GM21381 (cell line): ENCODE data around the gene TRAPPC6A.

Source experiments
- ATAC-seq: cut with Tn5 transposase; IDR thresholded peaks from one replicate; pipeline ENCODE4 v1.9.1; 2021; ENCODE audit warnings: mild to moderate bottlenecking, moderate library complexity; ENCODE audit not compliant: unreplicated experiment

TRAPPC6A gene

GRCh38 chr19:45186509-45187334 lies 8.7 kb upstream of the TRAPPC6A start:
- ATAC-seq = no peak

- ATAC-seq = no peak
Measured at GRCh38 chr19:45184115-45184514, 6.1 kb upstream of the TRAPPC6A start.

- ATAC-seq = no peak
Measured at GRCh38 chr19:45182758-45183157, 4.7 kb upstream of the TRAPPC6A start.

- no peak for ATAC-seq
Measured at GRCh38 chr19:45180936-45181335, 2.9 kb upstream of the TRAPPC6A start.

- ATAC-seq = no peak
Measured at GRCh38 chr19:45179892-45180370, 1.9 kb upstream of the TRAPPC6A start.

GRCh38 chr19:45179072-45179891 lies 1.2 kb upstream of the TRAPPC6A start:
- peak; percentile 2 for ATAC-seq

GRCh38 chr19:45178262-45179071 lies 430 bp upstream of the TRAPPC6A start, which contains the start of gene BLOC1S3:
TSS of gene BLOC1S3 (plus strand) at chr19:45178784. CDS start at chr19:45179297, 513 bp downstream.
- ATAC-seq = peak; percentile 82

- ATAC-seq = no peak
Measured at GRCh38 chr19:45175515-45176345, 2.3 kb downstream of the TRAPPC6A start.

- no peak for ATAC-seq
Measured at GRCh38 chr19:45173816-45174215, 4.2 kb downstream of the TRAPPC6A start.

- no peak for ATAC-seq
Measured at GRCh38 chr19:45172611-45173208, 5.3 kb downstream of the TRAPPC6A start.

GRCh38 chr19:45172173-45172572 lies 5.9 kb downstream of the TRAPPC6A start:
- ATAC-seq = no peak

GRCh38 chr19:45171211-45171623 lies 6.8 kb downstream of the TRAPPC6A start:
- no peak for ATAC-seq

GRCh38 chr19:45170146-45171106 lies 7.6 kb downstream of the TRAPPC6A start:
- no peak for ATAC-seq

- ATAC-seq = no peak
Measured at GRCh38 chr19:45169602-45170001, 8.4 kb downstream of the TRAPPC6A start.

GRCh38 chr19:45168767-45169351 lies 9.2 kb downstream of the TRAPPC6A start:
- no peak for ATAC-seq

- no peak for ATAC-seq
Measured at GRCh38 chr19:45166723-45167252, 11.2 kb downstream of the TRAPPC6A start.

GRCh38 chr19:45164577-45165335 lies 13.3 kb downstream of the TRAPPC6A start:
- peak; percentile 60 for ATAC-seq
